Activated naive CD4-positive, alpha-beta T cell treated with Interleukin-2 at 50 U/mL for 16 hours (primary cell): ENCODE data around the gene KRTAP10-9.
"Not testable (repeated sequence)": the region's sequence is repeated elsewhere in the genome, so short reads cannot be mapped to it uniquely, and the experiment has no call there.

ENCODE experiments used
- DNase-seq: peaks from one replicate; pipeline ENCODE4 v3.0.0-alpha.2; 2020

KRTAP10-9 gene

DNA sequence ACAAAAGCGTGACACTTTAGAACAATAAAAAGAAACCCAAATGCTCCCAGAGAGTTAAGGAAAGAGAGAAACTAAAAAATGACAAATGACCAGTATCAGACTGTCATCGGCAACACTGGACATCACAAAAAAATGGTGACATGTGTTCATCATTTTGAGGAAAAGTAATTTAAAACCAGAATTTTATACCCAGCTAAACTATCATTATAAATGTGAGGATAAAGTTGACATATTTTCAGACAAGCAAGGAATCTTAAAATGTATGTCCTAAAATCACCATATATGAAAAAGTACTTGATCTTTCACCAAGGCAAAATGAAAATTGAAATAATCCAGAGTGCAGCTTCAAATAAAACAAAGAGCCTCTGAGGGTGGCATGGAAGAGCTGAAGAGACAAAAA lies 18.0 kb downstream of the KRTAP10-9 start:
- DNase-seq, result no peak

DNA sequence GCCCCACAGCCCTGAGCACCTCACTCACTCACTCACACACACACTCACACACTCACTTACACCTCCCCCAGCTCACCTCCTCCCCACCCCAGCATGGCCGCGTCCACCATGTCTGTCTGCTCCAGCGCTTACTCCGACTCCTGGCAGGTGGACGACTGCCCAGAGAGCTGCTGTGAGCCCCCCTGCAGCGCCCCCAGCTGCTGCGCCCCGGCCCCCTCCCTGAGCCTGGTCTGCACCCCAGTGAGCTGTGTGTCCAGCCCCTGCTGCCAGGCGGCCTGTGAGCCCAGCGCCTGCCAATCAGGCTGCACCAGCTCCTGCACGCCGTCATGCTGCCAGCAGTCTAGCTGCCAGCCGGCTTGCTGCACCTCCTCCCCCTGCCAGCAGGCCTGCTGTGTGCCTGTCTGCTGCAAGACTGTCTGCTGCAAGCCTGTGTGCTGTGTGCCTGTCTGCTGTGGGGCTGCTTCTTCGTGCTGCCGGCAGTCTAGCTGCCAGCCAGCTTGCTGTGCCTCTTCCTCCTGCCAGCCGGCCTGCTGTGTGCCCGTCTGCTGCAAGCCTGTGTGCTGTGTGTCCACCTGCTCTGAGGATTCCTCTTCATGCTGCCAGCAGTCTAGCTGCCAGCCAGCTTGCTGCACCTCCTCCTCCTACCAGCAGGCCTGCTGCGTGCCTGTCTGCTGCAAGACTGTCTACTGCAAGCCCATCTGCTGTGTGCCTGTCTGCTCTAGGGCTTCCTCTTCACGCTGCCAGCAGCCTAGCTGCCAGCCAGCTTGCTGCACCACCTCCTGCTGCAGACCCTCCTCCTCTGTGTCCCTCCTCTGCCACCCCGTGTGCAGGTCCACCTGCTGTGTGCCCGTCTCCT lies 19.7 kb downstream of the KRTAP10-9 start, which contains the start of gene KRTAP10-11:
TSS of gene KRTAP10-11 (plus strand) at position 49 of the 856 bp plus-strand sequence. CDS start at position 94, 45 bp downstream.
- DNase-seq, result not testable (repeated sequence)

DNA sequence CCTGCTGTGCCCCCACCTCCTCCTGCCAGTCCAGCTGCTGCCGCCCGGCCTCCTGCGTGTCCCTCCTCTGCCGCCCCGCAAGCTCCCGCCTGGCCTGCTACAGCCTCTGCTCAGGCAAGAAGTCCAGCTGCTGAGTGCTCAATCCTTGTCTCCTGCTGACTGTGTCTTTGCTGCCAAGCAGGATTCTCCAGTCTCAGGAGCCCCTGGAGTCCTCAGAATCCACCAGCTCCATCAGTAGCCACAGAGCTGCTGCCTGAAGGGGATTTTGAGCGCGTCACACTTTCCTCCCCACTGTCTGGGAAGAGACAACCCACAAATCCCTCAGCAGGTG lies 20.3 kb downstream of the KRTAP10-9 start:
- no peak for DNase-seq

DNA sequence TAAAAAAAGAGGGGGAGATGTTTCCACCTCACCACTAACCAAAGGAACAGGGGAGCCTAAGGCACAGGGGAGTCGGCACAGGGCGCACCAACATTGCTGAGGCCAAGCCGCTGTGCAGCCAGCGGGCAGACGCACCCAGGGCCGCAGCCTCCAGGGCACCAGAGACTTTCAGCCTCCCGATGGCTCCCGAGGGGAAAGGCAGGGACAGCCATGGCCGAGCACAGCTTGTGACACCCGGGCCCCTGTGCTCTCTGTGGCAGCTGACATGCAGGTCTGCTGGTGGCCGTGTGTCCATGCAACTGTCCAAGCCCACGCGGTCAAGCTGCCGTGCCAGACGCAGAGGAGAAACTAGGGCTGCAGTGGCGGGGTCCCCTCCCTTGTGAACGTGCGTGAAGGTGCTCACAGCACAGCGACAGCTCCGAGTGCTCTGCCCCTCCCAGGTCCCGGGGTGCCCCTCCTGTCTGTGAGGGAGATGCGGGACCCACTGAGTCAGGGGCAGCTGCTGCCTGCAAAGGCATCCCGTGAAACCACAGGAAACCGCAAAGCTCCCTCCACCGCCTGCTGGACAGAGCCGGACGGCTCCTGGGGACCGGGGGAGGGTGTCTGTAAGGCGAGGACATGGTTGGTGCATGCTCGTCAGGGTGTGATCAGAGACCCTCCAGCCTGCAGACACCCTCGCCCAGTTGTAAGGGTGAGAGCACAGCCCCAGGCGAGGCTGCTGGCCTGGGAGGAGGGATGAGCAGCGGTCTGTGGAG lies 21.8 kb downstream of the KRTAP10-9 start:
- no peak for DNase-seq

DNA sequence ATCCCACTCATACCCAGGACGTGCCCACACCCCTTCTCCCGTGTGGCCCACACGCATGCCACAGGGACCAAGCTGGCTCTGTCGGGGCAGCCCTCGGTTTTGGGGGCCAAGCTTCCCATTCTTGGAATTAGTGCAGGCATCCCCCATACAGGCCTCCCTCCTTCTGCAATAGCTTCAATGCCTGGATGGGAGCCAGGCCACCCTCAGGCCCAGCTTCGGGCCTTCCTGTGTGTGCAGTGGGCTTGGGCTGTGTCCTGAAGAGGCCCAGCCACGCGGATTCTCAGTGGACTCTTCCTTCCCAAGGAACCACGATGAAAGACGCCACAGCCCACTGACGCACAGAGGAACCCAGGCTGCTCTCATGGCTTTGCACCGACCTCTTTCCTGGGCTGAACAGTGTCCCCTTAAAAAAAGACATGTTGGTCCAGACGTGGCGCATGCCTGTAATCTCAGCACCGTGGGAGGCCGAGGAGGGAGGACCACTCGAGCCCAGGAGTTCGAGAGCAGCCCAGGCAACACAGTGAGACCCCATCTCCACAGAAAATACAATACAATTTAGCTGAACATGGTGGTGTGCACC lies 22.7 kb downstream of the KRTAP10-9 start:
- DNase-seq, result no peak

DNA sequence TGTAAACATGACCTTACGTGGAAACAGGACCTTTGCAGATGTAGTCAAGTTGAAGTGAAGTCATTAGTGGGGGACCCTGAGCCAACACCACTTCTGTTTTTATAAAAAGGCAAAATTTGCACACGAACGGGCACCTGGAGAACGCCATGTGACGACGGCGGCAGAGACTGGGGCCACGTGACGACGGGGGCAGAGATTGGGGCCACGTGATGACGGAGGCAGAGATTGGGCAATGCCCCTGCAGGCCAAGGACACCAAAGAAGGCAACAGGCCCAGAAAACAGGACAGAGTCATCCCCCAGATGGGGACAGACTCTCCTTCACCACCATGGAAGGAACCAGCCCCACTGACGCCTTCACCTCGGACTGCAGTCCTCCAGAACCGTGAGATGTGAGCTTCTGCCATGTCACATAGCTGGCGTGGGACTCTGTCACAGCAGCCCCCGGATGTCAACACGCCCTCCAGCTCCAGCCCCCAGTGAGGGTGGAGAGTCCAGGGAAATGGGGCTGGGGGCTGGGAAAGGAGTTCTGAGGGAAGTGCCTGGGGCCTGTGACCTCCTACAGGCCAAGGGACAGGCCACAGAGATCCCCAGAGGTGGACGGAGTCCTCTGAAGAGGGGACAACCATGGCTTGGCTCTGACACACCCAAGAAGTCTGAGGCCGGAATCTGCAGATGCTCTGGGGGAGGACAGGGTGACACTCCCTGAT lies 23.5 kb downstream of the KRTAP10-9 start:
- DNase-seq, result no peak

DNA sequence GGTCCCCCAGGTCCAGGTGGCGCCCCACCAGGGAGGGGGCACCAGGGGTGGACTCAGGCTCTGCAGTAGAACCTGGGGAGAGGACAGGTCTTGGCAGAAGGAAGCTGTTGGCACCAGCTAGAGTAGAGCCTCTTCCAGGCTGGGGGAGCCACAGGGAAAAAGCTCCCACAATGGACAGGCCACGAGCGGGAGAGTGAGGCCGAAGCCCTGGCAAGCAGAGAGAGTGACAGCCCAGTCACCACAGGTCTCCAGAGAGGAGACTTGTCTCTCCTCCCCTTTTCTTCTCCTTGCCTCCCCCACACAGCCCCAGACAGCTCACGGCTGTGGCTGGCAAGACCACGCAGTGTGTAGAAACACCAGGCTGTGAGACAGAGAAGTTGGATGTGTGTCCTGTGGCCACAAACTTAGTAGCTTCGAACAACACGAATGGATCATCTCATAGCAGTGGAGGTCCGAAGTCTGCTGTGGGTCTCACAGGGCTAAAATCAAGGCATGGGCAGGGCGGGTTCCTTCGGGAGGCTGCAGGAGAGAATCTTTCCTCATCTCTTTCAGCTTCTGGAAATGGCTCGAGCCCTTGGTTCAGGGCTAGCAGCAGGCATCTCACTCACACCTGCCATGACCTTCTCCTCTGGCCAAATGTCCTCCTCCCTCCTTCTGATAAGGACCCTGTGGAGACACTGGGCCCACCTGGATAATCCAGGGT lies 24.2 kb downstream of the KRTAP10-9 start:
- no peak for DNase-seq

DNA sequence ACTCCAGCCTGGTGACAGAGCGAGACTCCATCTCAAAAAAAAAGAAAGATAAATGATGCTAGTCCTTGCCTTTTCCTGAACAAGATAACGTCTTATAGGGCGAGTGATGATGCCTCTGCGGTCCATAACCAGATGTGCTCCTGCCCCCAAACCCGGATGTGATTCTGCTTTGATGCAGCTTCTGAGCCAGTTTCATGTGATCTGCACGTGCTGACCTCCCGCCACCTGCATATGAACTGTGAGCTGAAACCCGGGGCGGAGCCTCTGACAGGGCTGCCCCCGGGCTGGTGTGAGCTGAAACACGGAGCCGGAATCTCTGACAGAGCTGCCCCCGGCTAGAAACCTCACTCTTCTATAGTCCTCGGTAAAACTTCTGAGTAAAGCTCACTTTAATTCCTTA lies 26.2 kb downstream of the KRTAP10-9 start:
- no peak for DNase-seq

DNA sequence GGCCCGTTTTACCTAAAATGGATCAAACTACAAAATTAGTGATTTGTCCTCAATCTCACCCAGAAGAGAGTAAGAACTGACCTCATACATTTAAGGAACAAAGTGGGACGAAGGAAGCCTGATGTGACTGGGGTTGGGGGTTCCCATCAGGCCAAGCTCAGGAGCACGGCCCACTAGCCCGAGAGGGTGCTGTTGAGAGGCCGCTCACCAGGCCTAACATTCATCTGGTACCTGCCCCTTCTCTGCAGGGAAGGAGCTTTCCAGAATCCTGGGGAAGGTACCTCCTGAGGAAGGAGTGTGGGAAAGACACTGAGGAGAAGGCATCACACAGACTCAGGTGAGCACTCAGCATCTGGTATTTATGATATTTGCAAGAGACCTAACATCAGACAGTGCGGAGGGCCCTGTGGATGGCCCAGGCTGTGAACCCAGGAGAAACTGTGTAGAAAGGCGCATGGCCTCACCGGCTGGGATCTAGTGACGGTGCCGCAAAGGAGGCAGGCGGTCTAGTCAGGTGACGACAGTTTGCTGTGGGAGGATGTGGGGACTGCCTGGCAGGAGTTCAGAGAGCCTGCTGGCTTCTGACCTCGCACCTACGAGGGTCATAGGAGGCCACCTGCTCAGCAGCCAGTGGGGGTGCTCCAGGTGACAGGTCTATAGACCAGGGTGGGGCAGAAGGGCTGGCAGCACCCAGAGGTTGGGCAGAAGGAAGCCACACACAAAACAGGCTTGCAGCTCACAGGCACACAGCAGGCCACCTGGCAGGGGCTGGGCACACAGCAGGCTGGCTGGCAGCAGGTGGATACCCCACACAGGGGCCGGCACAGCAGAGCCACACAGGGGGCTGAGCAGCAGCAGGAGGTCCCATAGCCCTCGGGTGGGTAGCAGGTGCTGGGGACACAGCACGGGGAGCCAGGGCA lies 27.0 kb downstream of the KRTAP10-9 start:
- DNase-seq, result peak; percentile 47

DNA sequence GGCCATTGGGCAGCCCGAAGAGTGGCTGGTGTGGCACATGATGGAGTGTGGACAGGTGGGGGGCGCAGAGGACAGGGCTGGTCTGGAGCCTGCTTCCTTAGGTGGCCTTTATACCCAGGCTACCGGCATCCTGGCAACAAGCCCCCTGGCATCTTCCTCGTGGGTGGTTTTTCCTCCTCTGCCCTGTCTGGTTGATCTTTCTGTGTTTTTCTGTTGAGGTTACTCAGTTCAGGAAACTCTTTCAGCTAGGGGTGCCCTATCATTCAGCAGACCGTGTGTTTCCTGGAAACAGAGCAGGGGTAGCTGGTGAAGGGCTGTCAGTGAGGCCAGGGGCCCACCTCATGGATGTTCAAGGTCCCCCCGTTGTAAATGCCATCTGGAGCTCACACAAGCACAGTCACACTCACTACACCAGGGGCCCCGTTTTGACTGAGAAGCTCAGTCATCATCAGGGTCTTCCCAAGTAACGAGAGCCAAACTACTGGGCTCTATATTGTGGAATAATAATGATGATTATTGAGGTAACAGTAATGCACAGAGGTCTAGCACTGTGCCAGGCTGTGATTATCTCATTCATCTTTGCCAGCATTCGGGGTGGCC lies 27.8 kb downstream of the KRTAP10-9 start, which contains the start of gene KRTAP12-4:
TSS of gene KRTAP12-4 (minus strand) at position 84 of the 600 bp plus-strand sequence. CDS start at position 39, 45 bp downstream.
- no peak for DNase-seq

DNA sequence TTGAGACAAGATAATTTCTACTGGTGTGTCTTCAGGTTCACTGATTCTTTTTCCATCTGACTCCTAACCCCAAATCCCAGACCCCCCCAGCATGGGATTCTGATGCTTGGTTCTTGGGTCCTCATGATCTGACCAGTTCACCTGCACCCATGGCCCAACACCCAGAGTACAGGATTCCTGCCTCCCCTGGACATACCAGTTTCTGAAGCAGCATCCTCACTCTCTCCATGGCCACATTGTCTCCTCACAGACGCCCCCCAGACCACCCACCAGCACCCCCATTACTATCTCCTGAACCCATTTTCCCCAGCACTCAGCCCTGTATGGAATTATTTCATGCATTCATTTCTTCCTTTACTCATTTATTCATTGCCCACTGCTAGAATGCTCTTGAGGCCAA lies 30.0 kb downstream of the KRTAP10-9 start:
- DNase-seq, result no peak

DNA sequence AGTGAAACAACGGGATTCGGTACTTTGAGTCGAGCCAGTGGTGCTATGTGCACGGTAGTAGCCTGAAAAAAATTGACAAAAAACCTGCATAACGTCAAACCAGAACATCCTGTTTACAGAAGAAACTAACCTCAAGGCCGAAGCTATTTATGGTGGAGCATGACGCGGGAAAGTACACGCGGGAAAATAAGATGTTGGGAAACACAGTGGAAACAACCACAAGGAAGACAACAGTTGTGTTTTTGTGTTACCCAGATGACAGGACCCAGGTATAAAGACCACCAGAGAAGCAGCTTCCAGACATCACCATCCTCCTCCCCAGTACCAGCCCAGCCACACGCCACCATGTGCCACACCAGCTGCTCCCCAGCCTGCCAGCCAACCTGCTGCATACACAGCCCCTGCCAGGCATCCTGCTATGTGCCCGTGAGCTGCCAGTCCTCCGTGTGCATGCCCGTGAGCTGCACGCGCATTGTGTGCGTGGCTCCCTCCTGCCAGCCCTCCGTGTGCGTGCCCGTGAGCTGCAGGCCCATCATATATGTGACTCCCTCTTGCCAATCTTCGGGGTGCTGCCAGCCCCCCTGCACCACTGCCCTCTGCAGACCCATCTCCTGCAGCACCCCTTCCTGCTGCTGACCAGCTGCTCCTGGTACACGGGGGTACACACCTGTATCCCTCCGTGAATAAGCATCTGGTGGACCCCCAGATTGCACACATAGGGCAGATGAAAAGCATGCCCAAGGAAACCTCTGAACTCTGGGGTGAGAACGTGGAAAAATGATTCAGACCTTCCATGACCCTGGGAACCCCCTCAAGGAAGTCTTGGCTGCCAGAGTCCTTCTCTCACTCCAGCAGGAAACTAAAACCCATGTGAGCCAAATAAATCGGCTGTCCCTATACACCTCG lies 31.0 kb downstream of the KRTAP10-9 start, which contains the start of gene KRTAP12-3:
TSS of gene KRTAP12-3 (plus strand) at position 298 of the 906 bp plus-strand sequence. CDS start at position 346, 48 bp downstream.
- DNase-seq, result peak; percentile 33

DNA sequence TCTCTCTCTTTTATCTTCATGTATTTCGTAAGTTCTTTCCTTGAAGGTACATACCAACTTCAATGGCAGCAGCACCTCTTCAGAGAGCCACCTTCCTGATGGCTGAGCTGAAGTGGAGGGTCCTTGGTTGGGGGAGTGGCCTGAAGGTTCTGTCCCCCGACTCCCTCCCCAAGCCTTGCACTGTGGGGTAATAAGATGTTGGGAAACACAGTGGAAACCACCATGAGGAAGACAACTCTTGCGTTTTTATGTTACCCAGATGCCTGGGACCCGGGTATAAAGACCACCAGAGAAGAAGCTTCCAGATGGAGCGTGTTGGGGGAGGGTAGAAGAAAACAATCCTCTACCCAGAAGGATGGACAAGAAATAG lies 31.6 kb downstream of the KRTAP10-9 start:
- DNase-seq, result no peak

DNA sequence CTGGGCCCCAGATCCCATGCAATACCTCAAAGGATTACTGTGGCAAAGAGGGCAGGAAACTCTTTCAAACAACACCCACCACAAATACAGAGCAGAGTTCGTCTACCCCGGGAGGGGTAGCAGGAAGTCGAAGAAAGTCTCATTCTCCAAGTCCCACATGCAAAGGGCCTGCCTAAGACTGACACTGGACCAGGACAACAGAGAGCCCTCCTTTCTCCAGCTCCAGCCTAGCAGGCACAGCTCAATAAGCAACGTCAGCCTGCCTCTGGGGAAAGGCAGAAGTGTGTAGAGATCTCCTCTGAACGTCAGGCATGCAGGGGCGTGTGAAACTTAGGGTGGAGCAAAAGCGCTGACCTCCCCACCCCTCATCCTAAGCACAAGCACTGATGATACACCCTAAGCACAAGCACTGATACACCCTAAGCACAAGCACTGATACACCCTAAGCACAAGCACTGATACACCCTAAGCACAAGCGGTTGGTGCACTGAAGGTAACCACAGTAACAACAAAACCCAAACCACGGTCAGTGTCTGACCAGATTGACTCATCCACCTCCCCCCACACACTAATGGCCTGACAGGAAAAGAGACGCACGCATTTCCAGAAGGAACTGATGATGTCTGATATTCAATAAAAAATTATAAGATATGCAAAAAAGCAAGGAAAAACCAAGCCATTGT lies 32.2 kb downstream of the KRTAP10-9 start:
- DNase-seq, result no peak

DNA sequence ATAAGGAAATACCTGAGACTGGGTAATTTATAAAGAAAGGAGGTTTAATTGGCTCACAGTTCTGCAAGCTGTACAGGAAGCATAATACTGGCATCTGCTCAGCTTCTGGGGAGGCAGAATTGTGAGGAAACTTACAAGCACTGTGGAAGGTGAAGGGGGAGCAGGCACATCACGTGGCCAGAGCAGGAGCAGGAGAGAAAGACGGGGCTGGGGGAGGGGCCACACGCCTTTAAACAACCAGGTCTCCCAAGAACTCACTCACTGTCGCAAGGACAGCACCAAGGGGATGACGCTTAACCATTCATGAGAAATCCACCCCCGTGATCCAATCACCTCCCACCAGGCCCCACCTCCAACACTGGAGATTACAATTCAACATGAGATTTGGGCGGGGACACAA lies 34.7 kb downstream of the KRTAP10-9 start:
- not testable (repeated sequence) for DNase-seq

DNA sequence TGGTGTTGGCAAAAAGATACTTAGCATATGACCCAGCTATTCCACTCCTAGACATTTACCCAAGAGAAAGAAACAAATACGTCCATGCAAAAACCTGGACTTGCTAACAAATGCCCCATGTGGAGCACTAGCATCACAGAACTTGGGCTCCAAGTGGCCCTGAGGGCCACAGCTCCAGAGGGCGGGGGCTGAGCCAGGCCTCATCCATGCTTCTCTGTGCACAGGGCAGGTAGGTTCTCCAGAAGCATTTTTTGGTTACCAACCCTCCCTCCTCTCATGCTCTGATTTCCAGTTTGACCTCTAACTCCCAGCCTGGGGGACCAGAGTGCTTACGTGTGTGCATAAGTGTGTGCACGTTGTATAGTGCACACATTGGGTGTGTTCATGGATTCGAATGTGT lies 37.8 kb downstream of the KRTAP10-9 start:
- DNase-seq, result no peak

DNA sequence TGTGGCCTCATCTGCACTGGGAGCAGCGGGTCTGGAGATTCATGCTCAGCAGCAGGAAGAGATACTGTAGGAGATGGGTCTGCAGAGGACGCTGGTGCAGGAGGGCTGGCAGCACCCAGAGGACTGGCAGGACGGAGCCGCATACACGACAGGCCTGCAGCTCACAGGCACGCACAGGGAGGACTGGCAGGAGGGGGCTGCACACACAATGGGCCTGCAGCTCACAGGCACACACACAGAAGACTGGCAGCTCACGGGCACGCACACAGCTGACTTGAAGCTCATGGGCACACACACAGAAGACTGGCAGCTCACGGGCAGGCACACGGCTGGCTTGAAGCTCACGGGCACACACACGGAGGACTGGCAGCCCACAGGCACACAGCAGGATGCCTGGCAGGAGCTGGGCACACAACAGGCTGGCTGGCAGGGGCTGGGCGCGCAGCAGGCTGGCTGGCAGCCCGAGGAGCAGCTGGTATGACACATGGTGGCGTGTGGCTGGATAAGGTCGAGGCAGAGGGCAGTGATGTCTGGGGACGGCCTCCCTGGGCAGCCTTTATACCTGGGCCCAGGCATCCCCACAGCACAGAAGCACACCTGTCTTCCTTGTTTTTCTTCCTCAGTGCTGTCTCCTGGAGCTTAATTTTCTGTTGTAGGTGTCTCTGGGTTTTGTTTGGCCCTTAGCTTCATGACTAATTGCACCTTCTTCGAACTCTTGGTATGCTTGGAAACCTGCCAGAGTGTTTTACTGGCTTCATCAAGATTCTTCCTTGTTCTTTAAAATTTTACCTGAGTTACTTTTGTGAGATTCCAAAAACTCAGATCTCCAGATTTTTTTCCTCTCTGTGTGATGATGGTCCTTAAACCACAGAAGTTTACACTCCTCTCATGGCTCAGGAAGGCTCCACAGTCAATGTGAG lies 39.8 kb downstream of the KRTAP10-9 start, which contains the start of gene KRTAP12-2:
TSS of gene KRTAP12-2 (minus strand) at position 527 of the 920 bp plus-strand sequence. CDS start at position 486, 41 bp downstream.
- no peak for DNase-seq

DNA sequence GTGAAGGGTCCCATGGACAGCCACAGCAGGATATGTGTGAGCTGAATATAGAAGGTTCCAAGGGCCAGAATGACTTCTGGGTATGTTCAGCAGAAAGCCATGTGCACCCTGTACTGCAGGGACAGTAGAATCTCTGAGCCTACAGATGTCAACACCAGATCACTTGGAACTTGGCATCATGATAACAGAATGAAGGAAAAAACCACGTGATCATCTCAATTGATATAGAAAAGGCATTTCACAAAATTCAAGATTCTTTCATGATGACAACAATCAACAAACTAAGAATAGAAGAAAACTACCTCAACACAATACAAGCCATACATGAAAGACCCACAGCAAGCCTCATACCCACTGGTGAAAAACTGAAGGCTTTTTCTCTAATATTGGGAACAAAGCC lies 40.7 kb downstream of the KRTAP10-9 start:
- no peak for DNase-seq
